ENCODE data around the gene LRP2BP. TPM values are rescaled to one million over a fixed set of nuclear protein-coding genes. Genes with fewer than 3 reads are reported as not detected.
A peak's percentile ranks its signal among the peaks of the same experiment; 100 is the strongest.

LRP2BP gene
- total and polyA plus RNA-seq, 2 of the 13 experiments (the other 11 are each of a cell fraction or from before 2014, with no cell fraction given) = 0.22 to 0.29 TPM

- TF ChIP-seq ZNF772 (CRISPR knock-in tag; IDR thresholded peaks at IDR 0.05) (no peak), TFAP4 (IDR thresholded peaks at IDR 0.05; ENCODE audit: borderline replicate concordance, low read depth) (peak; percentile 41; the same call in 1 of the 2 replicates), REST (IDR thresholded peaks at IDR 0.05; ENCODE audit: borderline replicate concordance in 1 of 2, low read depth in 1 of 2, low read length in 2 of 2) (peak in 1 of 2 experiments; percentile 75; a peak in 2 of 4 replicates), ZNF446 (CRISPR knock-in tag; IDR thresholded peaks at IDR 0.05) (peak; percentile 71; the same call in 1 of the 2 replicates), CREB1 (IDR thresholded peaks at IDR 0.05) (no peak), CREB1 (CRISPR knock-in tag; IDR thresholded peaks at IDR 0.05) (peak; percentile 39; the same call in 1 of the 2 replicates), ZMAT3 (CRISPR knock-in tag; conservative IDR thresholded peaks at IDR 0.05) (peak; percentile 83; the same call in 1 of the 2 replicates), ZNF687 (CRISPR knock-in tag; IDR thresholded peaks at IDR 0.05) (peak; percentile 78), SAP130 (CRISPR knock-in tag; IDR thresholded peaks at IDR 0.05; ENCODE audit: low read depth) (peak; percentile 64), ZNF768 (CRISPR knock-in tag; IDR thresholded peaks at IDR 0.05) (0 out of 2 replicates have a peak, but pooled peaks have one; percentile 10), SIX4 (CRISPR knock-in tag; IDR thresholded peaks at IDR 0.05) (peak; percentile 91), DRAP1 (CRISPR knock-in tag; IDR thresholded peaks at IDR 0.05) (peak; percentile 99)
Measured at GRCh38 chr4:185396724-185397385, 1.1 kb upstream of the LRP2BP start, which contains the start of gene ANKRD37 (continued).

Measured in HepG2 (cell line).